Breast epithelium (tissue), 3 donors: ENCODE data around the gene P2RX3.

Source experiments
- POLR2A ChIP-seq: fragments of 450-650 bp; IDR thresholded peaks from one replicate; pipeline ENCODE4 v1.6.1; 2016; ENCODE audit warnings: antibody characterized with exemption, mild to moderate bottlenecking, moderate library complexity
- POLR2AphosphoS5 ChIP-seq, 3 donors: sonication (generic); formaldehyde crosslinking; IDR thresholded peaks; one replicate each; pipeline ENCODE4 v1.6.1; 2017; ENCODE audit warnings: antibody characterized with exemption in 3 of 3

DNA sequence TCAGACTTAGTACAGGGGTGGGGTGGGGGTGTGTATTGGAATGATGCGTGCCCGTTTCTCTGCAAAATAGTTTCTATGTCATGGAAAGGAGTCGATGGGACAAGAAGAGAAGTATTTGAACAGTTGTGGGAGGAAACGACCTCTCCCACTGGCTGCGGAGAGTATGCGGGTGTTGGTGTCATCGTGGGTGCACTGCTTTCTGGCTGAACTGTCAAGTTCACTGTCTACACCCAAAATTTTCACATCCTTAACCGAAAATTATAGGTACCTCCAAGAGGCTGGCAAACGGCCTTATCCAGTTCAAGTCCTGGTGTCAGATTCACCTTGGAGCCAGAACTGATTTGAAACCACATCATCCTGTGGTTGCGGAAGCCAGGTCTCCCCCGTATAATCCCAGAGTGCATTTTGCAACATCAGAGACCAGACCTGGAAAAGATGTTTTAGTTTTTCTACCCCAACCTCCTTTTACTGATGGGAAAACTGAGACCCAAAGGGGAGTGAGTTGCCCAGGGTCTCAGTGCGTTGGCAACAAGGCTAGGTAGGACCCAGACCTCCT lies 2.0 kb upstream of the P2RX3 start:
- TF ChIP-seq POLR2A (no peak), POLR2AphosphoS5 (IDR thresholded peaks at IDR 0.05) (no peak)
